MCF 10A (cell line): Measurements from ENCODE around the gene RPL10L. TPM values are rescaled to one million over a fixed set of nuclear protein-coding genes. Genes with fewer than 3 reads are reported as not detected.

ENCODE experiments used
- BruUV-seq: library from RNA; stranded (reverse); fragments of 400-500 nt; replicated peaks from 2 replicates; lab custom pipeline; 2021; lab: Mats Ljungman, UMichigan
- CTCF ChIA-PET: fragments of 300-600 bp; sonication (Branson Sonifier 250); formaldehyde crosslinking; extraction: SDS; loops from one replicate; lab custom pipeline; 2021; ENCODE audit warnings: antibody characterized with exemption, inconsistent platforms; lab: Yijun Ruan, JAX
- POLR2A ChIA-PET: fragments of 300-600, 350-650 bp; sonication (Branson Sonifier 250); formaldehyde crosslinking; extraction: SDS; loops from one replicate; lab custom pipeline; 2020; ENCODE audit warnings: antibody characterized with exemption, inconsistent platforms; lab: Yijun Ruan, JAX
- DNase-seq: peaks from one replicate; pipeline ENCODE4 v3.0.0-alpha.2; 2018; ENCODE audit not compliant: unreplicated experiment
- H3K27ac Mint-ChIP-seq: one replicate; pipeline ENCODE4 v1.8.0; 2022; ENCODE audit warnings: mild to moderate bottlenecking, low read depth, mixed read lengths; ENCODE audit not compliant: unreplicated experiment
- H3K27me3 Mint-ChIP-seq: one replicate; pipeline ENCODE4 v1.8.0; 2022; ENCODE audit warnings: mixed read lengths; ENCODE audit not compliant: insufficient read depth, unreplicated experiment
- H3K36me3 Mint-ChIP-seq: one replicate; pipeline ENCODE4 v1.8.0; 2022; ENCODE audit warnings: mild to moderate bottlenecking, moderate library complexity, mixed read lengths; ENCODE audit not compliant: insufficient read depth, unreplicated experiment
- H3K4me1 Mint-ChIP-seq: one replicate; pipeline ENCODE4 v1.8.0; 2022; ENCODE audit warnings: mixed read lengths; ENCODE audit not compliant: insufficient read depth, unreplicated experiment
- H3K4me3 Mint-ChIP-seq: one replicate; pipeline ENCODE4 v1.8.0; 2022; ENCODE audit warnings: mild to moderate bottlenecking, moderate library complexity, mixed read lengths; ENCODE audit not compliant: unreplicated experiment
- H3K9me3 Mint-ChIP-seq: one replicate; pipeline ENCODE4 v1.8.0; 2022; ENCODE audit warnings: mixed read lengths; ENCODE audit not compliant: unreplicated experiment
- intact Hi-C: fragments of 100-400 bp; cut with micrococcal nuclease; formaldehyde crosslinking; loops from 2 replicates; pipeline ENCODE4 v1.14.1; 2022
- total RNA-seq: library from RNA; stranded (reverse); gene quantifications from 2 replicates; pipeline ENCODE4 v1.2.3, GENCODE V29; 2022
- TF ChIP-seq, protein P1 (sequence below): fragments of 200-600 bp; IDR thresholded peaks from one replicate; pipeline ENCODE4 v1.8.0; 2022; ENCODE audit warnings: antibody characterized with exemption, mild to moderate bottlenecking; ENCODE audit not compliant: unreplicated experiment

Gene RPL10L
- total RNA-seq, 1 experiment from 2014 or later: not detected

DNA sequence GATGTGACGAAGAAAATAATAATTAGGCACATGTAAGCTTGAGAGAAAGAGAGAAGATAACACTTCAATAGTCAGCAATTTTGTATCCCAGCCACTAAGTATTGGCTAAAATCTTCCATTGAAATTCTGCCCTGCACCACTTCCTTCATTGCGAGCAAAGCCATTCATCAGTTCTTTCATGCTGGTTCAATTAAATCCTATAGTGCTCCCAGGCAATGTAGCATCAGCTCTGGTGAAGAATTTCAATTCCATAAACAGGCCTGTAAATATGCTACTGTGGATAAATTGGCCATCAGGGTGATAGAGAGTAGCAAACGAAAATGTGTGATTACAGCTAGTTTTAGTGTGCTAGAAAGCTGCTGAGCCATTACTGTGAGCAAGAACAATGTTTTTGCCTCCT, 24.7 kb downstream of the RPL10L start:
- BruUV-seq: no TSS peak
- TF ChIP-seq, protein P1, sequence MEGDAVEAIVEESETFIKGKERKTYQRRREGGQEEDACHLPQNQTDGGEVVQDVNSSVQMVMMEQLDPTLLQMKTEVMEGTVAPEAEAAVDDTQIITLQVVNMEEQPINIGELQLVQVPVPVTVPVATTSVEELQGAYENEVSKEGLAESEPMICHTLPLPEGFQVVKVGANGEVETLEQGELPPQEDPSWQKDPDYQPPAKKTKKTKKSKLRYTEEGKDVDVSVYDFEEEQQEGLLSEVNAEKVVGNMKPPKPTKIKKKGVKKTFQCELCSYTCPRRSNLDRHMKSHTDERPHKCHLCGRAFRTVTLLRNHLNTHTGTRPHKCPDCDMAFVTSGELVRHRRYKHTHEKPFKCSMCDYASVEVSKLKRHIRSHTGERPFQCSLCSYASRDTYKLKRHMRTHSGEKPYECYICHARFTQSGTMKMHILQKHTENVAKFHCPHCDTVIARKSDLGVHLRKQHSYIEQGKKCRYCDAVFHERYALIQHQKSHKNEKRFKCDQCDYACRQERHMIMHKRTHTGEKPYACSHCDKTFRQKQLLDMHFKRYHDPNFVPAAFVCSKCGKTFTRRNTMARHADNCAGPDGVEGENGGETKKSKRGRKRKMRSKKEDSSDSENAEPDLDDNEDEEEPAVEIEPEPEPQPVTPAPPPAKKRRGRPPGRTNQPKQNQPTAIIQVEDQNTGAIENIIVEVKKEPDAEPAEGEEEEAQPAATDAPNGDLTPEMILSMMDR: no peak
- intact Hi-C loops: no loop called here
- peaks cover 82% of the 10 kb centered on the region for H3K27me3 Mint-ChIP-seq
- no peak overlapping the region for H3K4me3 Mint-ChIP-seq
- CTCF ChIA-PET: no interaction called here
- no peaks in the 10 kb centered on the region for H3K4me1 Mint-ChIP-seq
- H3K36me3 Mint-ChIP-seq: no peaks in the 10 kb centered on the region
- no peaks in the 10 kb centered on the region for H3K9me3 Mint-ChIP-seq
- no peak for DNase-seq
- POLR2A ChIA-PET: no interaction called here
- no peak overlapping the region for H3K27ac Mint-ChIP-seq
